OCI-LY7 (cell line): ENCODE data around the gene FAM76B. TPM values are rescaled to one million over a fixed set of nuclear protein-coding genes. Genes with fewer than 3 reads are reported as not detected.
A peak's percentile ranks its signal among the peaks of the same experiment; 100 is the strongest.

ENCODE experiments used
- BruUV-seq: library from RNA; stranded (reverse); fragments of 400-500 nt; replicated peaks from 2 replicates; lab custom pipeline; 2021; lab: Mats Ljungman, UMichigan
- CTCF ChIA-PET: fragments of 300-600 bp; sonication (Branson Sonifier 250); formaldehyde crosslinking; loops from one replicate; lab custom pipeline; 2022; ENCODE audit warnings: antibody characterized with exemption; ENCODE audit not compliant: unreplicated experiment; lab: Charles Lee
- POLR2A ChIA-PET: fragments of 300-600 bp; sonication (Branson Sonifier 250); formaldehyde crosslinking; loops from one replicate; lab custom pipeline; 2022; ENCODE audit warnings: antibody characterized with exemption; lab: Charles Lee
- DNase-seq: peaks from one replicate; pipeline ENCODE4 v3.0.0-alpha.2; 2015; ENCODE audit warnings: low spot score
- H2AFZ ChIP-seq: fragments of 200-600 bp; sonication (generic), shearing (Covaris generic); 2 replicates; pipeline ENCODE4 v1.6.1; 2014; ENCODE audit warnings: mild to moderate bottlenecking, antibody characterized with exemption, low read length, moderate library complexity
- H3K27ac ChIP-seq: fragments of 200-600 bp; sonication (generic); 2 replicates; pipeline ENCODE4 v1.5.1; 2014; ENCODE audit warnings: mixed run types, low read depth, mild to moderate bottlenecking, moderate library complexity, low read length, inconsistent platforms; ENCODE audit not compliant: poor library complexity, severe bottlenecking
- H3K36me3 ChIP-seq: fragments of 200-600 bp; sonication (generic); 2 replicates; pipeline ENCODE4 v1.6.1; 2014; ENCODE audit warnings: mild to moderate bottlenecking, antibody characterized with exemption, low read length, moderate library complexity, mixed read lengths; ENCODE audit not compliant: insufficient read depth
- H3K4me1 ChIP-seq: fragments of 200-600 bp; sonication (generic); 2 replicates; pipeline ENCODE4 v1.5.1; 2014; ENCODE audit warnings: mild to moderate bottlenecking, low read length; ENCODE audit not compliant: insufficient read depth, poor library complexity, severe bottlenecking
- H3K4me2 ChIP-seq: fragments of 200-600 bp; sonication (generic); 2 replicates; pipeline ENCODE4 v1.6.1; 2014; ENCODE audit warnings: mild to moderate bottlenecking, low read length
- H3K4me3 ChIP-seq: fragments of 200-600 bp; sonication (generic); 2 replicates; pipeline ENCODE4 v1.5.1; 2014; ENCODE audit warnings: mild to moderate bottlenecking, low read depth, low read length; ENCODE audit not compliant: poor library complexity, severe bottlenecking
- H3K79me2 ChIP-seq: fragments of 200-600 bp; sonication (generic); 2 replicates; pipeline ENCODE4 v1.6.1; 2016; ENCODE audit warnings: low read depth, mild to moderate bottlenecking, low read length, moderate library complexity, mixed read lengths; ENCODE audit not compliant: insufficient read depth
- H3K9me2 ChIP-seq: fragments of 200-600 bp; sonication (generic); 2 replicates; pipeline ENCODE4 v1.6.1; 2016; ENCODE audit warnings: mild to moderate bottlenecking, low read length, mixed read lengths; ENCODE audit not compliant: insufficient read depth
- H3K9me3 ChIP-seq: fragments of 200-600 bp; sonication (generic); 2 replicates; pipeline ENCODE4 v1.6.1; 2014; ENCODE audit warnings: mild to moderate bottlenecking, mixed run types, low read length, mixed read lengths
- H4K20me1 ChIP-seq: fragments of 200-600 bp; sonication (generic); 2 replicates; pipeline ENCODE4 v1.6.1; 2014; ENCODE audit warnings: mild to moderate bottlenecking, antibody characterized with exemption, low read length, moderate library complexity, mixed read lengths; ENCODE audit not compliant: insufficient read depth
- EZH2phosphoT487 ChIP-seq: fragments of 200-600 bp; sonication (generic); IDR thresholded peaks from 2 replicates; pipeline ENCODE4 v1.6.1; 2018; ENCODE audit warnings: low read depth, borderline replicate concordance, mild to moderate bottlenecking, mixed run types, antibody characterized with exemption, low read length, moderate library complexity, mixed read lengths
- intact Hi-C: fragments of 100-400 bp; cut with micrococcal nuclease; formaldehyde crosslinking; loops from one replicate; pipeline ENCODE4 v1.10.0; 2022; ENCODE audit not compliant: unreplicated experiment
- total RNA-seq, 2 experiments: library from RNA; depleted of rRNA in 1 of 2; stranded (reverse); fragments of >200 nt in 1 of 2; shearing (Covaris generic) in 1 of 2; gene quantifications; 2 replicates each; pipeline ENCODE4 v1.2.3, GENCODE V29; 2014 to 2022
- TF ChIP-seq, protein P1 (sequence below): fragments of 200-600 bp; sonication (generic); conservative IDR thresholded peaks from 2 replicates; pipeline ENCODE4 v1.5.1; 2014; ENCODE audit warnings: mild to moderate bottlenecking, antibody characterized with exemption, low read length, moderate library complexity, mixed read lengths

The FAM76B gene
- total RNA-seq, 2 experiments from 2014 or later = 40.9 to 53.7 TPM

DNA sequence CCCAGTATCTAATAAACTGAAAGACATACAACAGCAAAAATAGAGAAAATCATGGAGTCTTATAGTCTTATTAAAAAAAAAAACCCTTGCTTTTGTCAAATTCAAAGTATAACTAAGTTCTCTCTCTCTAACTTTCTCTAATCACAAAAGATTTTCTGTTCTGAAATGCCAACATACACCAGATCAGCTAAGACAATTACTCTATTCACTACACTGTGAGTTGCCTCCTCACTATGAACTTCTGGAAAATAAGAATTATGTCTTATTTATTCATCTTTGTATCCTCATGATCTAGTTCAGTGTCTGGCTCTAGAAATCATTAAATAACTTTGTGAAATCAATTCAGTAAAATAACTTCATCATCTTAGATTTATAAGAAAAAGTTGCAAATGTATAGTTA, 12.7 kb downstream of the FAM76B start:
- H3K4me1 ChIP-seq = peaks cover 10% of the 10 kb centered on the region
- no peak overlapping the region for H3K27ac ChIP-seq
- intact Hi-C loops = loop anchor here (10.0 kb wide), 1 partner anchor 552 kb away; no protein-coding TSS in a partner anchor
- H3K9me3 ChIP-seq = no peaks in the 10 kb centered on the region
- DNase-seq = no peak
- ChIA-PET CTCF (no interaction called here), POLR2A (interaction anchor here (4.5 kb wide), 1 partner anchor 12 kb away, joined by 30 read pairs; the partner anchor contains the start of genes CEP57 and FAM76B)
- peaks cover 96% of the 10 kb centered on the region for H3K36me3 ChIP-seq
- TF ChIP-seq, protein P1, sequence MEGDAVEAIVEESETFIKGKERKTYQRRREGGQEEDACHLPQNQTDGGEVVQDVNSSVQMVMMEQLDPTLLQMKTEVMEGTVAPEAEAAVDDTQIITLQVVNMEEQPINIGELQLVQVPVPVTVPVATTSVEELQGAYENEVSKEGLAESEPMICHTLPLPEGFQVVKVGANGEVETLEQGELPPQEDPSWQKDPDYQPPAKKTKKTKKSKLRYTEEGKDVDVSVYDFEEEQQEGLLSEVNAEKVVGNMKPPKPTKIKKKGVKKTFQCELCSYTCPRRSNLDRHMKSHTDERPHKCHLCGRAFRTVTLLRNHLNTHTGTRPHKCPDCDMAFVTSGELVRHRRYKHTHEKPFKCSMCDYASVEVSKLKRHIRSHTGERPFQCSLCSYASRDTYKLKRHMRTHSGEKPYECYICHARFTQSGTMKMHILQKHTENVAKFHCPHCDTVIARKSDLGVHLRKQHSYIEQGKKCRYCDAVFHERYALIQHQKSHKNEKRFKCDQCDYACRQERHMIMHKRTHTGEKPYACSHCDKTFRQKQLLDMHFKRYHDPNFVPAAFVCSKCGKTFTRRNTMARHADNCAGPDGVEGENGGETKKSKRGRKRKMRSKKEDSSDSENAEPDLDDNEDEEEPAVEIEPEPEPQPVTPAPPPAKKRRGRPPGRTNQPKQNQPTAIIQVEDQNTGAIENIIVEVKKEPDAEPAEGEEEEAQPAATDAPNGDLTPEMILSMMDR = no peak
- TF ChIP-seq EZH2phosphoT487 = no peak
- peaks cover 10% of the 10 kb centered on the region; the same call in 1 of the 2 replicates for H4K20me1 ChIP-seq
- no peak overlapping the region for H2AFZ ChIP-seq
- H3K9me2 ChIP-seq = no peaks in the 10 kb centered on the region
- H3K79me2 ChIP-seq = no peaks in the 10 kb centered on the region
- no peak overlapping the region for H3K4me3 ChIP-seq
- BruUV-seq = no TSS peak
- no peak overlapping the region for H3K4me2 ChIP-seq

DNA sequence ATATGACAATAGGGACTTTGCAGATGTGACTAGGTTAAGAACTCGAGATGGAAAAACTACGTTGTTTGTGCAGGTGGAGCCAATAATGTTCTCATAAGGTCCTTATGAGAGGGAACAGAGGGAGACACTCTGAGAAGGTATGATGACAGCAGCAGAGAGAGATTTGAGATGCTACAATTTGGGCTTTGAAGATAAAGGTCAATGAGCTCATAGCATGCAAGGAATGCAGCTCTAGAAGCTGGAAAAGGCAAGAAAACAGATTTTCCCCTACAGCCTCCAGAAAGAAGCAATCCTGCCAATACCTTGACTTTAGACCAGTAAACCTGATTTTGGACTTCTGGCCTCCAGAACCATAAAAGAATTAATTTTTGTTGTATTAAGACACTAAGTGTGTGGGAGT, 21.1 kb downstream of the FAM76B start:
- POLR2A ChIA-PET = interaction anchor here (0.6 to 1.4 kb wide), 3 partner anchors 16 to 608 kb away, joined by 3 read pairs; partner anchors contain the start of gene FAM76B
- TF ChIP-seq EZH2phosphoT487 = no peak
- TF ChIP-seq, protein P1 = no peak
- H4K20me1 ChIP-seq = no peaks in the 10 kb centered on the region
- no peak for DNase-seq
- no peaks in the 10 kb centered on the region for H3K9me2 ChIP-seq
- CTCF ChIA-PET = no interaction called here
- H3K9me3 ChIP-seq = no peaks in the 10 kb centered on the region
- H3K4me2 ChIP-seq = no peak overlapping the region
- BruUV-seq = no TSS peak
- H3K4me1 ChIP-seq = no peaks in the 10 kb centered on the region
- no peak overlapping the region for H3K4me3 ChIP-seq
- no peaks in the 10 kb centered on the region for H3K79me2 ChIP-seq
- H3K36me3 ChIP-seq = peaks cover 52% of the 10 kb centered on the region
- no peak overlapping the region for H2AFZ ChIP-seq
- intact Hi-C loops = loop anchor here (5.0 kb wide), 1 partner anchor 701 kb away; the partner anchor contains the start of gene SRSF8
- no peak overlapping the region for H3K27ac ChIP-seq

DNA sequence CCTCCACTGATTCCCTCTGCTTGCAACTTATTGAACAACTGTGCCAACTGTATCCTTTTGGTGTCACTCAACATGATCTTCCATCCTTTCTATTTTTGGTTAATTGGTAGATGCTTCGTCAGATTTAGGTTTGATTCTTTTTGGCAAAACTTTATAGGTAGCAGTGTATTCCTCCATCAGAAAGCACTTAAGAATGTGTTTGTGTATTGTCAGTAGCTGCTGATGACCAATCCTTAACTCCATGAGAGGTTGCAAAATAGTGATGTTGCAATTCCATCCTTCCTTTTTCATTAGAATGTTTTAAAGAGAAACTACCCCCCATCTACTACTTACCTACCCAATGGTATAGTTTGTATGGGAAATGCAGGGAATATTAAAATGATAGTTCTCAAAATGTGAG, 22.1 kb downstream of the FAM76B start:
- POLR2A ChIA-PET = interaction anchor here (0.6 to 1.4 kb wide), 6 partner anchors 13 to 569 kb away, joined by 3 to 10 read pairs (median 3); partner anchors contain the start of gene FAM76B
- TSS peak; percentile 12 for BruUV-seq
- intact Hi-C loops = loop anchor here (5.0 kb wide), 1 partner anchor 700 kb away; the partner anchor contains the start of gene SRSF8
- no peaks in the 10 kb centered on the region for H3K79me2 ChIP-seq
- CTCF ChIA-PET = no interaction called here
- H3K36me3 ChIP-seq = peaks cover 45% of the 10 kb centered on the region
- no peaks in the 10 kb centered on the region for H4K20me1 ChIP-seq
- DNase-seq = no peak
- H3K4me3 ChIP-seq = no peak overlapping the region
- H3K9me3 ChIP-seq = no peaks in the 10 kb centered on the region
- H3K4me2 ChIP-seq = no peak overlapping the region
- TF ChIP-seq EZH2phosphoT487 = no peak
- no peak overlapping the region for H3K27ac ChIP-seq
- no peaks in the 10 kb centered on the region for H3K4me1 ChIP-seq
- H2AFZ ChIP-seq = no peak overlapping the region
- no peaks in the 10 kb centered on the region for H3K9me2 ChIP-seq
